HCT116 (cell line): ENCODE measurements around the gene KCTD18. TPM values are rescaled to one million over a fixed set of nuclear protein-coding genes. Genes with fewer than 3 reads are reported as not detected.

ENCODE experiments used
- ATAC-seq: fragments of 200-7000 bp; cut with Tn5 transposase; 2 replicates; pipeline ENCODE4 v1.9.1; 2020; ENCODE audit warnings: mild to moderate bottlenecking, moderate library complexity
- BruUV-seq: library from RNA; stranded (reverse); fragments of 400-500 nt; replicated peaks from 2 replicates; lab custom pipeline; 2021; lab: Mats Ljungman, UMichigan
- CTCF ChIA-PET: fragments of 300-600 bp; sonication (Branson Sonifier 250); formaldehyde crosslinking; loops from one replicate; lab custom pipeline; 2021; ENCODE audit warnings: antibody characterized with exemption; lab: Charles Lee
- POLR2A ChIA-PET: fragments of 300-600, 350-600 bp; sonication (Branson Sonifier 250); formaldehyde crosslinking; loops from one replicate; lab custom pipeline; 2021; ENCODE audit warnings: antibody characterized with exemption; lab: Charles Lee
- RAD21 ChIA-PET, 2 experiments: fragments of 300-600 bp; sonication (Branson Sonifier 250); formaldehyde crosslinking; loops; one replicate each; lab custom pipeline; 2023; ENCODE audit warnings: low total read pairs in 2 of 2; ENCODE audit not compliant: uncharacterized antibody in 2 of 2, unreplicated experiment in 2 of 2, low non-redundant PET in 1 of 2; lab: Charles Lee
- DNase-seq: peaks from one replicate; pipeline ENCODE4 v3.0.0-alpha.2; 2010; ENCODE audit warnings: low read depth, low spot score
- H2AFZ ChIP-seq: fragments of 200-600 bp; shearing (Covaris generic), sonication (generic); 2 replicates; pipeline ENCODE4 v1.6.1; 2017; ENCODE audit warnings: low read depth, mixed run types, mixed read lengths, antibody characterized with exemption, low read length; ENCODE audit not compliant: poor library complexity, severe bottlenecking
- H3K27ac ChIP-seq: 2 replicates; pipeline ENCODE4 v1.5.1; 2012; ENCODE audit warnings: low read depth, low read length
- H3K27me3 ChIP-seq: fragments of 200-600 bp; sonication (generic); 2 replicates; pipeline ENCODE4 v1.6.1; 2016; ENCODE audit warnings: mixed run types, low read length, mixed read lengths; ENCODE audit not compliant: insufficient read depth
- H3K36me3 ChIP-seq, 2 experiments: fragments of 200-500 bp in 1 of 2; fragments of 200-600 bp in 1 of 2; sonication (Bioruptor generic) in 1 of 2; sonication (generic) in 1 of 2; 2 replicates each; pipeline versions ENCODE4 v1.5.1 to v1.6.1; 2014 to 2016; ENCODE audit warnings: low read length in 2 of 2, inconsistent platforms in 1 of 2, mixed read lengths in 1 of 2, mixed run types in 1 of 2; ENCODE audit not compliant: insufficient read depth in 2 of 2, control insufficient read depth in 1 of 2
- H3K4me1 ChIP-seq, 2 experiments: fragments of 200-600 bp in 1 of 2; sonication (generic) in 1 of 2; 2 replicates each; pipeline versions ENCODE4 v1.5.1 to v1.6.1; 2012 to 2017; ENCODE audit warnings: low read length in 2 of 2, inconsistent platforms in 1 of 2, mild to moderate bottlenecking in 1 of 2, mixed read lengths in 1 of 2, mixed run types in 1 of 2, moderate library complexity in 1 of 2; ENCODE audit not compliant: insufficient read depth in 2 of 2, control insufficient read depth in 1 of 2
- H3K4me2 ChIP-seq: fragments of 200-600 bp; sonication (generic); 2 replicates; pipeline ENCODE4 v1.6.1; 2017; ENCODE audit warnings: mixed run types, low read length, mixed read lengths
- H3K4me3 ChIP-seq, 2 experiments: fragments of 200-600 bp in 1 of 2; sonication (generic) in 1 of 2; replicated peaks in 1 of 2; 2 replicates each; pipeline ENCODE4 v1.5.1; 2011 to 2016; ENCODE audit warnings: low read length in 2 of 2, control low read depth in 1 of 2, low read depth in 1 of 2, mild to moderate bottlenecking in 1 of 2, mixed read lengths in 1 of 2, mixed run types in 1 of 2
- H3K79me2 ChIP-seq: fragments of 200-600 bp; sonication (generic); 2 replicates; pipeline ENCODE4 v1.6.1; 2017; ENCODE audit warnings: mild to moderate bottlenecking, mixed run types, low read length, moderate library complexity, mixed read lengths; ENCODE audit not compliant: insufficient read depth
- H3K9ac ChIP-seq: fragments of 200-600 bp; sonication (generic); 2 replicates; pipeline ENCODE4 v1.6.1; 2016; ENCODE audit warnings: low read length, mixed read lengths
- H3K9me2 ChIP-seq: fragments of 200-600 bp; sonication (generic), shearing (Covaris generic); 2 replicates; pipeline ENCODE4 v1.6.1; 2017; ENCODE audit warnings: mixed run types, mild to moderate bottlenecking, moderate library complexity; ENCODE audit not compliant: insufficient read depth
- H3K9me3 ChIP-seq, 2 experiments: fragments of 200-500 bp in 1 of 2; fragments of 200-600 bp in 1 of 2; sonication (Bioruptor generic) in 1 of 2; sonication (generic) in 1 of 2; 2 replicates each; pipeline ENCODE4 v1.6.1; 2014 to 2017; ENCODE audit warnings: low read length in 2 of 2, mixed read lengths in 2 of 2, inconsistent platforms in 1 of 2, low read depth in 1 of 2, mild to moderate bottlenecking in 1 of 2, mixed run types in 1 of 2, moderate library complexity in 1 of 2; ENCODE audit not compliant: control insufficient read depth in 1 of 2, insufficient read depth in 1 of 2
- H4K20me1 ChIP-seq: fragments of 200-600 bp; sonication (generic), shearing (Covaris generic); 2 replicates; pipeline ENCODE4 v1.6.1; 2017; ENCODE audit warnings: mixed run types, mild to moderate bottlenecking, moderate library complexity; ENCODE audit not compliant: insufficient read depth
- CBX3 ChIP-seq: IDR thresholded peaks from 2 replicates; pipeline ENCODE4 v1.6.1; 2012; ENCODE audit warnings: low read depth
- CEBPB ChIP-seq: IDR thresholded peaks from 2 replicates; pipeline ENCODE4 v1.6.1; 2012; ENCODE audit warnings: low read depth
- EGR1 ChIP-seq: IDR thresholded peaks from 2 replicates; pipeline ENCODE4 v1.6.1; 2012; ENCODE audit warnings: low read depth
- ELF1 ChIP-seq: IDR thresholded peaks from 2 replicates; pipeline ENCODE4 v1.6.1; 2012; ENCODE audit warnings: low read depth, borderline replicate concordance
- EZH2phosphoT487 ChIP-seq: fragments of 200-600 bp; IDR thresholded peaks from 2 replicates; pipeline ENCODE4 v1.6.1; 2018; ENCODE audit warnings: antibody characterized with exemption, borderline replicate concordance
- FOSL1 ChIP-seq: IDR thresholded peaks from 2 replicates; pipeline ENCODE4 v1.6.1; 2012; ENCODE audit warnings: low read depth
- JUND ChIP-seq: IDR thresholded peaks from 2 replicates; pipeline ENCODE4 v1.6.1; 2012
- POLR2A ChIP-seq: IDR thresholded peaks from 2 replicates; pipeline ENCODE4 v1.7.0; 2011; ENCODE audit warnings: borderline replicate concordance; ENCODE audit not compliant: insufficient read depth, insufficient read length; ENCODE audit errors: extremely low read depth
- POLR2AphosphoS5 ChIP-seq: IDR thresholded peaks from 2 replicates; pipeline ENCODE4 v1.6.1; 2011; ENCODE audit warnings: mild to moderate bottlenecking, low read depth, low read length, moderate library complexity
- RAD21 ChIP-seq: IDR thresholded peaks from 2 replicates; pipeline ENCODE4 v1.6.1; 2012; ENCODE audit warnings: low read depth, mild to moderate bottlenecking
- SIN3A ChIP-seq: IDR thresholded peaks from 2 replicates; pipeline ENCODE4 v1.6.1; 2012; ENCODE audit warnings: low read depth
- SP1 ChIP-seq: IDR thresholded peaks from 2 replicates; pipeline ENCODE4 v1.6.1; 2012; ENCODE audit warnings: low read depth
- SRF ChIP-seq: IDR thresholded peaks from 2 replicates; pipeline ENCODE4 v1.6.1; 2012; ENCODE audit warnings: low read depth
- YY1 ChIP-seq: IDR thresholded peaks from 2 replicates; pipeline ENCODE4 v1.6.1; 2011; ENCODE audit warnings: low read length, low read depth, moderate library complexity, mild to moderate bottlenecking; ENCODE audit not compliant: insufficient replicate concordance; ENCODE audit errors: extremely low read depth
- ZFX ChIP-seq: fragments of 450-650 bp; IDR thresholded peaks from 2 replicates; pipeline ENCODE4 v1.6.1; 2017
- ZNF274 ChIP-seq: fragments of 200-500 bp; sonication (Bioruptor generic); IDR thresholded peaks from 2 replicates; pipeline ENCODE4 v1.6.1; 2014; ENCODE audit warnings: mild to moderate bottlenecking, low read depth, low read length, inconsistent platforms
- intact Hi-C: fragments of 100-400 bp; cut with micrococcal nuclease; formaldehyde crosslinking; loops from 2 replicates; pipeline ENCODE4 v1.10.0; 2022
- total RNA-seq: library from RNA; stranded (reverse); gene quantifications from one replicate; pipeline ENCODE4 v1.2.1, GENCODE V29; 2021; ENCODE audit not compliant: unreplicated experiment
- TF ChIP-seq, protein P1 (sequence below): IDR thresholded peaks from 2 replicates; pipeline ENCODE4 v1.6.1; 2012
- TF ChIP-seq, protein P2 (sequence below), 3 experiments: fragments of 200-600 bp in 1 of 3; sonication (generic) in 1 of 3; IDR thresholded peaks in 2 of 3; conservative IDR thresholded peaks in 1 of 3; 2 replicates each; pipeline ENCODE4 v1.5.1; 2012 to 2017; ENCODE audit warnings: low read depth in 2 of 3, low read length in 2 of 3, antibody characterized with exemption in 1 of 3, borderline replicate concordance in 1 of 3, control low read depth in 1 of 3, mild to moderate bottlenecking in 1 of 3, mixed read lengths in 1 of 3, mixed run types in 1 of 3, moderate library complexity in 1 of 3; ENCODE audit not compliant: insufficient read depth in 1 of 3
- TF ChIP-seq, protein P3 (sequence below): IDR thresholded peaks from 2 replicates; pipeline ENCODE4 v1.6.1; 2012; ENCODE audit warnings: low read depth
- TF ChIP-seq, protein P4 (sequence below): IDR thresholded peaks from 2 replicates; pipeline ENCODE4 v1.6.1; 2011; ENCODE audit warnings: mild to moderate bottlenecking, low read length, moderate library complexity; ENCODE audit not compliant: insufficient replicate concordance; ENCODE audit errors: extremely low read depth

Gene KCTD18
- total RNA-seq, 1 experiment from 2014 or later = 12.8 TPM

DNA sequence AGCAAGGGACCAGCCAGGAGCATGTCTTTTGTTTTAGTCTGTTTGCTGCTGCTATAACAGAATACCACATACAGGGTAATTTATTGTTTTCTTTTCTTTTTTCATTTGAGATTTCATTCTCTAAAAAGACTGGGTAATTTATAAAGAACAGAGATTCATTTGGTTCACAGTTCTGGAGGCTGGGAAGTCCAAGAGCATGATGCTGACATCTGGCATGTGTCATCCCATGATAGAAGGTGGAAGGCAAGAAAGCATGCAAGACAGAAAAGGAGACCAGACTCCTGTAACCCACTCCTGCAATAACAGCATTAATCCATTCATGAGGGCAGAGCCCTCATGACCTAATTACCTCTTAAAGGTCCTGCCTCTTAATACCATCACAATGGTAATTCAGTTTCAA, 30.9 kb upstream of the KCTD18 start (continued):
- TF ChIP-seq ZFX = no peak
- TF ChIP-seq POLR2A = no peak

DNA sequence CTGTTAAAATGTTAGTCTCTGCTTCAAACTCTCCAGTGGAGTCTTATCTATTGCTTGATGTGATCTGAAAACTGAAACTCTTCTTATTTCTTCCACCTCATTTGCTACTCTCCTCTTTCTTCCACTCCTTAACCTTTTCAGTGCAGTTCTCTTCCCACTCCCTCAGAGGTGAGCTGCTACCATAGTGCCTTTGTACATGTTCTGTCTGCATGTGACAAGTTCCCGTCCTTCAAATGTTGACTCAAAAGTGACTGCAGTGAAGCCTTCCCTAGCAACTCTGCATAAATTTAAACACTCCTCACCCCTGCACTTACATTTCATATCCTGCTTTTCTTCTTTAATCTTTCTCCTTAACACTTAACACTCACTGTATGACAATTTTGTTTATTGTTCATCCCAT, 28.3 kb upstream of the KCTD18 start:
- RAD21 ChIA-PET = no interaction called here
- H3K9me3 ChIP-seq = no peaks in the 10 kb centered on the region; a peak in 1 of 4 replicates
- H3K27ac ChIP-seq = no peak overlapping the region
- ATAC-seq = no peak
- no peaks in the 10 kb centered on the region for H3K4me1 ChIP-seq
- H3K27me3 ChIP-seq = no peaks in the 10 kb centered on the region
- intact Hi-C loops = no loop called here
- CTCF ChIA-PET = no interaction called here
- no peaks in the 10 kb centered on the region for H3K9me2 ChIP-seq
- no peak overlapping the region for H3K9ac ChIP-seq
- no peaks in the 10 kb centered on the region for H4K20me1 ChIP-seq
- peaks cover 10 to 30% of the 10 kb centered on the region in 2 experiments; a peak in 3 of 4 replicates for H3K36me3 ChIP-seq
- H3K4me3 ChIP-seq = no peak overlapping the region
- POLR2A ChIA-PET = interaction anchor here (0.7 kb wide), 1 partner anchor 710 kb away, joined by 3 read pairs; no protein-coding TSS in a partner anchor
- TF ChIP-seq, protein P1, sequence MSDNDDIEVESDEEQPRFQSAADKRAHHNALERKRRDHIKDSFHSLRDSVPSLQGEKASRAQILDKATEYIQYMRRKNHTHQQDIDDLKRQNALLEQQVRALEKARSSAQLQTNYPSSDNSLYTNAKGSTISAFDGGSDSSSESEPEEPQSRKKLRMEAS = no peak
- no peak for TF ChIP-seq SP1
- no peak for TF ChIP-seq EZH2phosphoT487
- no peak for TF ChIP-seq YY1
- TF ChIP-seq ZNF274 = no peak
- no peak for TF ChIP-seq ZFX
- TF ChIP-seq JUND = no peak
- TF ChIP-seq, protein P2, sequence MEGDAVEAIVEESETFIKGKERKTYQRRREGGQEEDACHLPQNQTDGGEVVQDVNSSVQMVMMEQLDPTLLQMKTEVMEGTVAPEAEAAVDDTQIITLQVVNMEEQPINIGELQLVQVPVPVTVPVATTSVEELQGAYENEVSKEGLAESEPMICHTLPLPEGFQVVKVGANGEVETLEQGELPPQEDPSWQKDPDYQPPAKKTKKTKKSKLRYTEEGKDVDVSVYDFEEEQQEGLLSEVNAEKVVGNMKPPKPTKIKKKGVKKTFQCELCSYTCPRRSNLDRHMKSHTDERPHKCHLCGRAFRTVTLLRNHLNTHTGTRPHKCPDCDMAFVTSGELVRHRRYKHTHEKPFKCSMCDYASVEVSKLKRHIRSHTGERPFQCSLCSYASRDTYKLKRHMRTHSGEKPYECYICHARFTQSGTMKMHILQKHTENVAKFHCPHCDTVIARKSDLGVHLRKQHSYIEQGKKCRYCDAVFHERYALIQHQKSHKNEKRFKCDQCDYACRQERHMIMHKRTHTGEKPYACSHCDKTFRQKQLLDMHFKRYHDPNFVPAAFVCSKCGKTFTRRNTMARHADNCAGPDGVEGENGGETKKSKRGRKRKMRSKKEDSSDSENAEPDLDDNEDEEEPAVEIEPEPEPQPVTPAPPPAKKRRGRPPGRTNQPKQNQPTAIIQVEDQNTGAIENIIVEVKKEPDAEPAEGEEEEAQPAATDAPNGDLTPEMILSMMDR (IDR thresholded peaks at IDR 0.05 in 2 of 3, conservative IDR thresholded peaks at IDR 0.05 in 1 of 3; ENCODE audit: borderline replicate concordance in 1 of 3, insufficient read depth in 1 of 3, low read depth in 2 of 3, low read length in 2 of 3) = no peak
- TF ChIP-seq, protein P3, sequence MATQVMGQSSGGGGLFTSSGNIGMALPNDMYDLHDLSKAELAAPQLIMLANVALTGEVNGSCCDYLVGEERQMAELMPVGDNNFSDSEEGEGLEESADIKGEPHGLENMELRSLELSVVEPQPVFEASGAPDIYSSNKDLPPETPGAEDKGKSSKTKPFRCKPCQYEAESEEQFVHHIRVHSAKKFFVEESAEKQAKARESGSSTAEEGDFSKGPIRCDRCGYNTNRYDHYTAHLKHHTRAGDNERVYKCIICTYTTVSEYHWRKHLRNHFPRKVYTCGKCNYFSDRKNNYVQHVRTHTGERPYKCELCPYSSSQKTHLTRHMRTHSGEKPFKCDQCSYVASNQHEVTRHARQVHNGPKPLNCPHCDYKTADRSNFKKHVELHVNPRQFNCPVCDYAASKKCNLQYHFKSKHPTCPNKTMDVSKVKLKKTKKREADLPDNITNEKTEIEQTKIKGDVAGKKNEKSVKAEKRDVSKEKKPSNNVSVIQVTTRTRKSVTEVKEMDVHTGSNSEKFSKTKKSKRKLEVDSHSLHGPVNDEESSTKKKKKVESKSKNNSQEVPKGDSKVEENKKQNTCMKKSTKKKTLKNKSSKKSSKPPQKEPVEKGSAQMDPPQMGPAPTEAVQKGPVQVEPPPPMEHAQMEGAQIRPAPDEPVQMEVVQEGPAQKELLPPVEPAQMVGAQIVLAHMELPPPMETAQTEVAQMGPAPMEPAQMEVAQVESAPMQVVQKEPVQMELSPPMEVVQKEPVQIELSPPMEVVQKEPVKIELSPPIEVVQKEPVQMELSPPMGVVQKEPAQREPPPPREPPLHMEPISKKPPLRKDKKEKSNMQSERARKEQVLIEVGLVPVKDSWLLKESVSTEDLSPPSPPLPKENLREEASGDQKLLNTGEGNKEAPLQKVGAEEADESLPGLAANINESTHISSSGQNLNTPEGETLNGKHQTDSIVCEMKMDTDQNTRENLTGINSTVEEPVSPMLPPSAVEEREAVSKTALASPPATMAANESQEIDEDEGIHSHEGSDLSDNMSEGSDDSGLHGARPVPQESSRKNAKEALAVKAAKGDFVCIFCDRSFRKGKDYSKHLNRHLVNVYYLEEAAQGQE = no peak
- TF ChIP-seq, protein P4, sequence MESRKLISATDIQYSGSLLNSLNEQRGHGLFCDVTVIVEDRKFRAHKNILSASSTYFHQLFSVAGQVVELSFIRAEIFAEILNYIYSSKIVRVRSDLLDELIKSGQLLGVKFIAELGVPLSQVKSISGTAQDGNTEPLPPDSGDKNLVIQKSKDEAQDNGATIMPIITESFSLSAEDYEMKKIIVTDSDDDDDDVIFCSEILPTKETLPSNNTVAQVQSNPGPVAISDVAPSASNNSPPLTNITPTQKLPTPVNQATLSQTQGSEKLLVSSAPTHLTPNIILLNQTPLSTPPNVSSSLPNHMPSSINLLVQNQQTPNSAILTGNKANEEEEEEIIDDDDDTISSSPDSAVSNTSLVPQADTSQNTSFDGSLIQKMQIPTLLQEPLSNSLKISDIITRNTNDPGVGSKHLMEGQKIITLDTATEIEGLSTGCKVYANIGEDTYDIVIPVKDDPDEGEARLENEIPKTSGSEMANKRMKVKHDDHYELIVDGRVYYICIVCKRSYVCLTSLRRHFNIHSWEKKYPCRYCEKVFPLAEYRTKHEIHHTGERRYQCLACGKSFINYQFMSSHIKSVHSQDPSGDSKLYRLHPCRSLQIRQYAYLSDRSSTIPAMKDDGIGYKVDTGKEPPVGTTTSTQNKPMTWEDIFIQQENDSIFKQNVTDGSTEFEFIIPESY = no peak
- no peak for TF ChIP-seq EGR1
- TF ChIP-seq ELF1 = no peak
- TF ChIP-seq POLR2AphosphoS5 = no peak
- no peak for TF ChIP-seq SRF
- TF ChIP-seq RAD21 = no peak
- no peak for TF ChIP-seq CBX3
- no peak for TF ChIP-seq POLR2A
- no peak for TF ChIP-seq CEBPB
- TF ChIP-seq SIN3A = no peak
- TF ChIP-seq FOSL1 = no peak
- H3K4me2 ChIP-seq = no peak overlapping the region
- DNase-seq = no peak
- BruUV-seq = no TSS peak
- no peak overlapping the region for H2AFZ ChIP-seq
- H3K79me2 ChIP-seq = peaks cover 17% of the 10 kb centered on the region
